ENCODE measurements around the gene HSPB8.

- TF ChIP-seq, protein P1, sequence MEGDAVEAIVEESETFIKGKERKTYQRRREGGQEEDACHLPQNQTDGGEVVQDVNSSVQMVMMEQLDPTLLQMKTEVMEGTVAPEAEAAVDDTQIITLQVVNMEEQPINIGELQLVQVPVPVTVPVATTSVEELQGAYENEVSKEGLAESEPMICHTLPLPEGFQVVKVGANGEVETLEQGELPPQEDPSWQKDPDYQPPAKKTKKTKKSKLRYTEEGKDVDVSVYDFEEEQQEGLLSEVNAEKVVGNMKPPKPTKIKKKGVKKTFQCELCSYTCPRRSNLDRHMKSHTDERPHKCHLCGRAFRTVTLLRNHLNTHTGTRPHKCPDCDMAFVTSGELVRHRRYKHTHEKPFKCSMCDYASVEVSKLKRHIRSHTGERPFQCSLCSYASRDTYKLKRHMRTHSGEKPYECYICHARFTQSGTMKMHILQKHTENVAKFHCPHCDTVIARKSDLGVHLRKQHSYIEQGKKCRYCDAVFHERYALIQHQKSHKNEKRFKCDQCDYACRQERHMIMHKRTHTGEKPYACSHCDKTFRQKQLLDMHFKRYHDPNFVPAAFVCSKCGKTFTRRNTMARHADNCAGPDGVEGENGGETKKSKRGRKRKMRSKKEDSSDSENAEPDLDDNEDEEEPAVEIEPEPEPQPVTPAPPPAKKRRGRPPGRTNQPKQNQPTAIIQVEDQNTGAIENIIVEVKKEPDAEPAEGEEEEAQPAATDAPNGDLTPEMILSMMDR (IDR thresholded peaks at IDR 0.05; ENCODE audit: borderline replicate concordance, extremely low read depth, low read length, poor library complexity, severe bottlenecking): no peak
- no peak for TF ChIP-seq EZH2 (IDR thresholded peaks at IDR 0.05; ENCODE audit: borderline replicate concordance, low read depth, low read length, severe bottlenecking)
These were observed 27.8 kb downstream of the HSPB8 start for GRCh38 chr12:119206348-119207062.

All from DND-41 (cell line).